Adrenal gland (tissue), 5 donors: ENCODE results near the gene TP53I3.

Experiments used
- POLR2A ChIP-seq, 2 donors: fragments of 450-650 bp; IDR thresholded peaks; one replicate each; pipeline ENCODE4 v1.6.1; 2017; ENCODE audit warnings: antibody characterized with exemption in 2 of 2, mild to moderate bottlenecking in 2 of 2, moderate library complexity in 1 of 2
- TF ChIP-seq, protein P1 (sequence below), 6 experiments: fragments of 450-650 bp in 4 of 6; fragments of 200-600 bp in 2 of 6; sonication (generic) in 1 of 6; IDR thresholded peaks; 1 replicate in 5 of 6; 2 replicates in 1 of 6; pipeline versions ENCODE4 v1.5.1 to v1.8.0; 2016 to 2021; ENCODE audit warnings: antibody characterized with exemption in 6 of 6, mild to moderate bottlenecking in 2 of 6, moderate library complexity in 1 of 6
- donor health status: DM: no; HTN: no; CAD: no.

GRCh38 chr2:24077535-24077877, 7.1 kb downstream of the TP53I3 start:
- TF ChIP-seq, protein P1, sequence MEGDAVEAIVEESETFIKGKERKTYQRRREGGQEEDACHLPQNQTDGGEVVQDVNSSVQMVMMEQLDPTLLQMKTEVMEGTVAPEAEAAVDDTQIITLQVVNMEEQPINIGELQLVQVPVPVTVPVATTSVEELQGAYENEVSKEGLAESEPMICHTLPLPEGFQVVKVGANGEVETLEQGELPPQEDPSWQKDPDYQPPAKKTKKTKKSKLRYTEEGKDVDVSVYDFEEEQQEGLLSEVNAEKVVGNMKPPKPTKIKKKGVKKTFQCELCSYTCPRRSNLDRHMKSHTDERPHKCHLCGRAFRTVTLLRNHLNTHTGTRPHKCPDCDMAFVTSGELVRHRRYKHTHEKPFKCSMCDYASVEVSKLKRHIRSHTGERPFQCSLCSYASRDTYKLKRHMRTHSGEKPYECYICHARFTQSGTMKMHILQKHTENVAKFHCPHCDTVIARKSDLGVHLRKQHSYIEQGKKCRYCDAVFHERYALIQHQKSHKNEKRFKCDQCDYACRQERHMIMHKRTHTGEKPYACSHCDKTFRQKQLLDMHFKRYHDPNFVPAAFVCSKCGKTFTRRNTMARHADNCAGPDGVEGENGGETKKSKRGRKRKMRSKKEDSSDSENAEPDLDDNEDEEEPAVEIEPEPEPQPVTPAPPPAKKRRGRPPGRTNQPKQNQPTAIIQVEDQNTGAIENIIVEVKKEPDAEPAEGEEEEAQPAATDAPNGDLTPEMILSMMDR (IDR thresholded peaks at IDR 0.05), result no peak
- no peak for TF ChIP-seq POLR2A (IDR thresholded peaks at IDR 0.05)
